Ovary (tissue), 3 donors: ENCODE results near the gene MAPT.

ENCODE experiments used
- POLR2A ChIP-seq: fragments of 450-650 bp; IDR thresholded peaks from one replicate; pipeline ENCODE4 v1.6.1; 2017; ENCODE audit warnings: antibody characterized with exemption, mild to moderate bottlenecking, moderate library complexity
- TF ChIP-seq, protein P1 (sequence below), 3 donors: fragments of 450-650 bp in 2 of 3; fragments of 200-600 bp in 1 of 3; IDR thresholded peaks; one replicate each; pipeline versions ENCODE4 v1.5.1 to v1.8.0; 2016 to 2022; ENCODE audit warnings: antibody characterized with exemption in 3 of 3, mild to moderate bottlenecking in 1 of 3
- donor health status: DM: no; HTN: no; CAD: no.

DNA sequence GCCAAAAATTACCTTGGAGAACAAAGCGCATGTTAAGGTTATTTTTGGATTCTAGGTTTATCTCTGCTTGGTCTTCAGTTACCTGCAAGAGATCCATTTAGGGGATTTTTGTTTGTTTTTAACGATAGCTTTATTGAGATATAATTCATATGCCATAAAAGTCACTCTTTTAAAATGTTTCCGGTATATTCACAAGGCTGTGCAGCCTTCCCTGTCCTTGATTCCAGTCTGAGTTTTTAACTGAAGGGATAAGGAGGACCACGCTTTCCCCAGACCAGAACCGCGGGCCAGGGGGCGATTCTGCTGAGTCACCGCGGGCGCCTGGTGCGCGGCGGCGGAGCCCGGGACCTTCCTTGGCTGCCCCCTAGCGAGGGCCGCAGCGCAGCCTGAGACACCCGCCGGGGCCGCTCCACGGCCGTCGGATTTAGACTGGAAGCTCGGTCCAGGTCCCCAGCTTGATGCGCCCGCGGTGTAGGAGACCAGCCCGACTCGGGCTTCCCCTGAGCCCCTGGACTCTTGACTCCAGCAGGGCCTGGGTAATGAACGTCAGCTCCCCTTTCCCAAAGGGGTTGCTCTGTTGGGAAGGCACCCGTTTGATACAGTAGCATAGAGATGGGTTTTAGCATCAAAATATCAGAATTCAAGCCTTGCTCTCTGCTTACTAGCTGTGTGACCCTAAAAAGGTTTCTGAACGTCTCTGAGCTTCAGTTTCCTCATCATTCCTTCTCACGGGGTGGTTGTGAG lies 54.7 kb downstream of the MAPT start:
- TF ChIP-seq, protein P1, sequence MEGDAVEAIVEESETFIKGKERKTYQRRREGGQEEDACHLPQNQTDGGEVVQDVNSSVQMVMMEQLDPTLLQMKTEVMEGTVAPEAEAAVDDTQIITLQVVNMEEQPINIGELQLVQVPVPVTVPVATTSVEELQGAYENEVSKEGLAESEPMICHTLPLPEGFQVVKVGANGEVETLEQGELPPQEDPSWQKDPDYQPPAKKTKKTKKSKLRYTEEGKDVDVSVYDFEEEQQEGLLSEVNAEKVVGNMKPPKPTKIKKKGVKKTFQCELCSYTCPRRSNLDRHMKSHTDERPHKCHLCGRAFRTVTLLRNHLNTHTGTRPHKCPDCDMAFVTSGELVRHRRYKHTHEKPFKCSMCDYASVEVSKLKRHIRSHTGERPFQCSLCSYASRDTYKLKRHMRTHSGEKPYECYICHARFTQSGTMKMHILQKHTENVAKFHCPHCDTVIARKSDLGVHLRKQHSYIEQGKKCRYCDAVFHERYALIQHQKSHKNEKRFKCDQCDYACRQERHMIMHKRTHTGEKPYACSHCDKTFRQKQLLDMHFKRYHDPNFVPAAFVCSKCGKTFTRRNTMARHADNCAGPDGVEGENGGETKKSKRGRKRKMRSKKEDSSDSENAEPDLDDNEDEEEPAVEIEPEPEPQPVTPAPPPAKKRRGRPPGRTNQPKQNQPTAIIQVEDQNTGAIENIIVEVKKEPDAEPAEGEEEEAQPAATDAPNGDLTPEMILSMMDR (IDR thresholded peaks at IDR 0.05): peak; percentile 33 to 50 (median 49)
- TF ChIP-seq POLR2A: no peak
